ENCODE results near the gene CREG1. TPM values are rescaled to one million over a fixed set of nuclear protein-coding genes. Genes with fewer than 3 reads are reported as not detected.

CREG1 gene
- total RNA-seq, 5 donors from 2014 or later (not counting 1 experiment from before 2014, with no cell fraction given), result 9.1 to 13.0 (median 10.9) TPM

- Histone ChIP-seq H3K4me3 (ENCODE audit: control insufficient read depth in 1 of 2, extremely low read depth in 1 of 2, low read length in 1 of 2) (no peak overlapping the region), H3K9me3 (no peaks in the 10 kb centered on the region), H3K27ac (ENCODE audit: low read length) (no peak overlapping the region), H3K27me3 (replicated peaks in 1 of 2; ENCODE audit: control insufficient read depth in 2 of 2, extremely low read depth in 1 of 2, insufficient read depth in 2 of 2, low read length in 1 of 2) (peaks cover 0 to 7% of the 10 kb centered on the region in 2 experiments), H3K36me3 (ENCODE audit: control insufficient read depth in 2 of 2, extremely low read depth in 1 of 2, insufficient read depth in 1 of 2, low read length in 1 of 2) (no peaks in the 10 kb centered on the region), H3K4me1 (ENCODE audit: control insufficient read depth in 1 of 2, extremely low read depth in 1 of 2, insufficient read depth in 2 of 2, low read length in 2 of 2) (no peaks in the 10 kb centered on the region)
- Mint-ChIP-seq H3K27me3 (peaks cover 0 to 2% of the 10 kb centered on the region in 2 donors), H3K4me3 (no peak overlapping the region), H3K36me3 (peaks cover 4% of the 10 kb centered on the region), H3K4me1 (peaks cover 0 to under 1% (median 0%) of the 10 kb centered on the region in 3 donors), H3K9me3 (no peaks in the 10 kb centered on the region), H3K27ac (no peak overlapping the region)
- WGBS (ENCODE audit: insufficient coverage), result 90% methylated on average over 2 of the region's 5 CpGs
- ChIA-PET POLR2A (no interaction called here), CTCF (no interaction called here)
- DNase-seq (no peak), ATAC-seq (replicated peaks in 1 of 4) (no peak)
Observed at GRCh38 chr1:167593860-167594259, 40.3 kb upstream of the CREG1 start.

DNA sequence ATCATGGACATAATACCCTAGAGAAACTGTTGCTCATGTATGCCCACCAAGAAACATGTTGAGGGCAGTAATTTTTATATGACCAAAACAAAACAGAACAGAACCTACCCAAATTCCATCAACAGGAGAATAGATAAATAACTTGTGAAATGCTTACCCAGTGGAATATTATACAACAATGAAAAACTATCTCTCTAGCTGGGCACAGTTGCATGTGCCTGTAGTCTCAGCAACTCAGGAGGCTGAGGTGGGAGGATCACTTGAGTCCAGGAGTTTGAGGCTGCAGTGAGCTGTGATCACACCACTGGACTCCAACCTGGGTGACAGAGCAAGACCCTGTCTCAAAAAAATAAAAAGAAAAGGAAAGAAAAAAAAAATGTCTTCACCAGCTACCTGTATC, 38.9 kb upstream of the CREG1 start:
- Mint-ChIP-seq H3K4me1 (no peaks in the 10 kb centered on the region), H3K27ac (no peak overlapping the region), H3K9me3 (no peaks in the 10 kb centered on the region), H3K4me3 (no peak overlapping the region), H3K27me3 (no peaks in the 10 kb centered on the region), H3K36me3 (peaks cover 4% of the 10 kb centered on the region)
- ATAC-seq (replicated peaks in 1 of 4), result no peak
- H3K4me3 ChIP-seq (ENCODE audit: control insufficient read depth in 1 of 2, extremely low read depth in 1 of 2, low read length in 1 of 2), result no peak overlapping the region
- ChIA-PET POLR2A (interaction anchor here in 1 of 2 donors (0.7 kb wide), 1 partner anchor 1416 kb away, joined by 9 read pairs; no protein-coding TSS in a partner anchor), CTCF (no interaction called here)
- no peaks in the 10 kb centered on the region for H3K4me1 ChIP-seq (ENCODE audit: control insufficient read depth in 1 of 2, extremely low read depth in 1 of 2, insufficient read depth in 2 of 2, low read length in 2 of 2)
- DNase-seq, result no peak
- H3K36me3 ChIP-seq (ENCODE audit: control insufficient read depth in 2 of 2, extremely low read depth in 1 of 2, insufficient read depth in 1 of 2, low read length in 1 of 2), result no peaks in the 10 kb centered on the region
- H3K27me3 ChIP-seq (replicated peaks in 1 of 2; ENCODE audit: control insufficient read depth in 2 of 2, extremely low read depth in 1 of 2, insufficient read depth in 2 of 2, low read length in 1 of 2), result peaks cover 0 to 7% of the 10 kb centered on the region in 2 experiments
- no peak overlapping the region for H3K27ac ChIP-seq (ENCODE audit: low read length)
- H3K9me3 ChIP-seq, result no peaks in the 10 kb centered on the region

GRCh38 chr1:167588361-167588760, 34.8 kb upstream of the CREG1 start:
- Mint-ChIP-seq H3K4me3 (no peak overlapping the region), H3K27me3 (no peaks in the 10 kb centered on the region), H3K36me3 (peaks cover 4% of the 10 kb centered on the region), H3K4me1 (no peaks in the 10 kb centered on the region), H3K27ac (no peak overlapping the region), H3K9me3 (no peaks in the 10 kb centered on the region)
- ChIA-PET CTCF (interaction anchor here in 1 of 2 donors (0.6 kb wide), 1 partner anchor 48 kb away, joined by 3 read pairs; no protein-coding TSS in a partner anchor), POLR2A (interaction anchor here in 1 of 2 donors (0.7 kb wide), 1 partner anchor 84 kb away, joined by 3 read pairs; no protein-coding TSS in a partner anchor)
- ATAC-seq (replicated peaks in 1 of 4) (no peak), DNase-seq (no peak)
- no peaks in the 10 kb centered on the region for H3K9me3 ChIP-seq
- H3K27me3 ChIP-seq (replicated peaks in 1 of 2; ENCODE audit: control insufficient read depth in 2 of 2, extremely low read depth in 1 of 2, insufficient read depth in 2 of 2, low read length in 1 of 2), result peaks cover 0 to 9% of the 10 kb centered on the region in 2 experiments
- H3K4me1 ChIP-seq (ENCODE audit: control insufficient read depth in 1 of 2, extremely low read depth in 1 of 2, insufficient read depth in 2 of 2, low read length in 2 of 2), result no peaks in the 10 kb centered on the region
- H3K27ac ChIP-seq (ENCODE audit: low read length), result no peak overlapping the region
- no CpG with 5 or more reads among the region's 2 CpGs for whole genome bisulfite sequencing (ENCODE audit: insufficient coverage)
- no peaks in the 10 kb centered on the region for H3K36me3 ChIP-seq (ENCODE audit: control insufficient read depth in 2 of 2, extremely low read depth in 1 of 2, insufficient read depth in 1 of 2, low read length in 1 of 2)
- no peak overlapping the region for H3K4me3 ChIP-seq (ENCODE audit: control insufficient read depth in 1 of 2, extremely low read depth in 1 of 2, low read length in 1 of 2)

DNA sequence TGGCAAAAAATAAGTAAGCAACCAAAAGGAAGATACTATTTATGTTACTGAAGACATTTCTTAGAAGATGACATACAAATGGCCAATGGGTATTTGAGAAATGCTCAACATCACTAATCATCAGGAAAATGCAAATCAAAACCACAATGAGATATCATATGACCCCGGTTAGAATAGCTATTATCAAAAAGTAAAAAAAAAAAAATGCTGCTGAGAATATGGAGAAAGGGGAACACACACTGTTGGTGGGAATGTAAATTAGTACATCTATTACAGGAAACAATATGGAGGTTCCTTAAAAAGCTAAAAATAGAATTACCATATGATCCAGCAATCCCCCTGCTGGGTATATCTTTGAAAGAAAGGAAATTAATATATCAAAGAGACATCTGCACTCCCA, 34.3 kb upstream of the CREG1 start:
- Histone ChIP-seq H3K4me1 (ENCODE audit: control insufficient read depth in 1 of 2, extremely low read depth in 1 of 2, insufficient read depth in 2 of 2, low read length in 2 of 2) (no peaks in the 10 kb centered on the region), H3K27ac (ENCODE audit: low read length) (no peak overlapping the region), H3K9me3 (no peaks in the 10 kb centered on the region), H3K27me3 (replicated peaks in 1 of 2; ENCODE audit: control insufficient read depth in 2 of 2, extremely low read depth in 1 of 2, insufficient read depth in 2 of 2, low read length in 1 of 2) (peaks cover 0 to 9% of the 10 kb centered on the region in 2 experiments), H3K4me3 (ENCODE audit: control insufficient read depth in 1 of 2, extremely low read depth in 1 of 2, low read length in 1 of 2) (no peak overlapping the region), H3K36me3 (ENCODE audit: control insufficient read depth in 2 of 2, extremely low read depth in 1 of 2, insufficient read depth in 1 of 2, low read length in 1 of 2) (no peaks in the 10 kb centered on the region)
- POLR2A ChIA-PET, result interaction anchor here in 1 of 2 donors (0.6 to 0.7 kb wide), 2 partner anchors 39 to 83 kb away, joined by 3 read pairs; no protein-coding TSS in a partner anchor
- CTCF ChIA-PET, result no interaction called here
- ATAC-seq (replicated peaks in 1 of 4), result no peak
- no CpG with 5 or more reads among the region's 1 CpG for WGBS (ENCODE audit: insufficient coverage)
- no peaks in the 10 kb centered on the region for H3K27me3 Mint-ChIP-seq
- no peaks in the 10 kb centered on the region for H3K4me1 Mint-ChIP-seq
- H3K9me3 Mint-ChIP-seq, result no peaks in the 10 kb centered on the region
- H3K36me3 Mint-ChIP-seq, result peaks cover 4% of the 10 kb centered on the region
- no peak overlapping the region for H3K27ac Mint-ChIP-seq
- DNase-seq, result no peak
- no peak overlapping the region for H3K4me3 Mint-ChIP-seq

GRCh38 chr1:167587342-167587741, 33.8 kb upstream of the CREG1 start:
- Mint-ChIP-seq H3K27ac (no peak overlapping the region), H3K9me3 (no peaks in the 10 kb centered on the region), H3K36me3 (peaks cover 2% of the 10 kb centered on the region), H3K4me1 (no peaks in the 10 kb centered on the region), H3K27me3 (no peaks in the 10 kb centered on the region), H3K4me3 (no peak overlapping the region)
- Histone ChIP-seq H3K4me3 (ENCODE audit: control insufficient read depth in 1 of 2, extremely low read depth in 1 of 2, low read length in 1 of 2) (no peak overlapping the region), H3K27me3 (replicated peaks in 1 of 2; ENCODE audit: control insufficient read depth in 2 of 2, extremely low read depth in 1 of 2, insufficient read depth in 2 of 2, low read length in 1 of 2) (peaks cover 0 to 9% of the 10 kb centered on the region in 2 experiments), H3K27ac (ENCODE audit: low read length) (no peak overlapping the region), H3K36me3 (ENCODE audit: control insufficient read depth in 2 of 2, extremely low read depth in 1 of 2, insufficient read depth in 1 of 2, low read length in 1 of 2) (no peaks in the 10 kb centered on the region), H3K9me3 (no peaks in the 10 kb centered on the region), H3K4me1 (ENCODE audit: control insufficient read depth in 1 of 2, extremely low read depth in 1 of 2, insufficient read depth in 2 of 2, low read length in 2 of 2) (no peaks in the 10 kb centered on the region)
- POLR2A ChIA-PET, result interaction anchor here in 1 of 2 donors (0.6 kb wide), 1 partner anchor 40 kb away, joined by 3 read pairs; no protein-coding TSS in a partner anchor
- WGBS (ENCODE audit: insufficient coverage), result no CpG with 5 or more reads among the region's 2 CpGs
- DNase-seq, result no peak
- no peak for ATAC-seq (replicated peaks in 1 of 4)
- CTCF ChIA-PET, result no interaction called here

- Histone ChIP-seq H3K27ac (ENCODE audit: low read length) (no peak overlapping the region), H3K4me1 (ENCODE audit: control insufficient read depth in 1 of 2, extremely low read depth in 1 of 2, insufficient read depth in 2 of 2, low read length in 2 of 2) (no peaks in the 10 kb centered on the region), H3K27me3 (replicated peaks in 1 of 2; ENCODE audit: control insufficient read depth in 2 of 2, extremely low read depth in 1 of 2, insufficient read depth in 2 of 2, low read length in 1 of 2) (peaks cover 0 to 5% of the 10 kb centered on the region in 2 experiments), H3K4me3 (ENCODE audit: control insufficient read depth in 1 of 2, extremely low read depth in 1 of 2, low read length in 1 of 2) (no peak overlapping the region), H3K9me3 (no peaks in the 10 kb centered on the region), H3K36me3 (ENCODE audit: control insufficient read depth in 2 of 2, extremely low read depth in 1 of 2, insufficient read depth in 1 of 2, low read length in 1 of 2) (no peaks in the 10 kb centered on the region)
- Mint-ChIP-seq H3K27me3 (peaks cover 0 to under 1% of the 10 kb centered on the region in 2 donors), H3K36me3 (no peaks in the 10 kb centered on the region), H3K27ac (no peak overlapping the region), H3K4me3 (no peak overlapping the region), H3K9me3 (no peaks in the 10 kb centered on the region), H3K4me1 (no peaks in the 10 kb centered on the region)
- DNase-seq, result no peak
- POLR2A ChIA-PET, result interaction anchor here in 1 of 2 donors (0.6 kb wide), 1 partner anchor 61 kb away, joined by 7 read pairs; no protein-coding TSS in a partner anchor
- CTCF ChIA-PET, result interaction anchor here (0.7 to 1.0 kb wide), 2 partner anchors 16 to 206 kb away, joined by 3 to 4 read pairs; no protein-coding TSS in a partner anchor
- 90% methylated on average over 2 of the region's 3 CpGs for WGBS (ENCODE audit: insufficient coverage)
- ATAC-seq (replicated peaks in 1 of 4), result no peak
Observed at GRCh38 chr1:167584581-167584980, 31.0 kb upstream of the CREG1 start.
